Ovary (tissue), 9 donors: ENCODE measurements around the gene GAL3ST2. TPM values are rescaled to one million over a fixed set of nuclear protein-coding genes. Genes with fewer than 3 reads are reported as not detected.
"Not testable (repeated sequence)": the region's sequence is repeated elsewhere in the genome, so short reads cannot be mapped to it uniquely, and the experiment has no call there.

Source experiments
- DNase-seq, 5 donors: peaks; one replicate each; pipeline ENCODE4 v3.0.0-alpha.2; 2019 to 2020
- H3K27ac ChIP-seq, 2 donors: fragments of 200-600 bp; one replicate each; pipeline versions ENCODE4 v1.5.1 to v1.8.0; 2019 to 2022
- H3K27me3 ChIP-seq: fragments of 200-600 bp; one replicate; pipeline ENCODE4 v1.8.0; 2022
- H3K36me3 ChIP-seq: fragments of 200-600 bp; sonication (generic); one replicate; pipeline ENCODE4 v1.5.1; 2019
- H3K4me1 ChIP-seq: one replicate; pipeline ENCODE4 v1.8.1; 2013; ENCODE audit warnings: mild to moderate bottlenecking, moderate library complexity; ENCODE audit not compliant: insufficient read depth
- H3K4me3 ChIP-seq: fragments of 200-600 bp; sonication (generic); one replicate; pipeline ENCODE4 v1.5.1; 2017
- H3K9me3 ChIP-seq, 2 donors: fragments of 200-600 bp in 1 of 2; sonication (generic) in 1 of 2; one replicate each; pipeline versions ENCODE4 v1.5.1 to v1.8.1; 2013 to 2019; ENCODE audit warnings: mild to moderate bottlenecking in 1 of 2, moderate library complexity in 1 of 2
- EP300 ChIP-seq: sonication (generic); formaldehyde crosslinking; IDR thresholded peaks from one replicate; pipeline ENCODE4 v1.6.1; 2017; ENCODE audit warnings: antibody characterized with exemption
- POLR2A ChIP-seq: fragments of 450-650 bp; IDR thresholded peaks from one replicate; pipeline ENCODE4 v1.6.1; 2017; ENCODE audit warnings: antibody characterized with exemption, mild to moderate bottlenecking, moderate library complexity
- WGBS, 3 donors: extraction: QIAGEN DNeasy Blood & Tissue Kit in 1 of 3; methylation state at CpG; one replicate each; pipeline versions ENCODE4 v1.1.5 to v1.1.7; 2013 to 2017; 5-methylcytosine and 5-hydroxymethylcytosine counted together
- intact Hi-C, 4 donors: fragments of 100-400 bp; cut with DNase I; formaldehyde crosslinking; loops; one replicate each; pipeline versions ENCODE4 v1.11.0 to v1.15.1; 2022 to 2023
- polyA plus RNA-seq, 2 donors: library from polyadenylated mRNA; stranded (reverse); fragments of 200-250 nt in 1 of 2; fragments of 350-450 nt in 1 of 2; fragmentation: Illumina TruSeq in 1 of 2; extraction: RNeasy Lipid Tissue Mini Kit (QIAGEN cat#74804) in 1 of 2; gene quantifications; one replicate each; pipeline ENCODE4 v1.2.3, GENCODE V29; 2013 to 2014
- total RNA-seq, 7 donors: library from RNA; depleted of rRNA in 2 of 7; stranded (reverse); fragments of >200 nt in 2 of 7; fragmentation: NEBNext Ultra II Directional in 3 of 7; extraction: Animal tissue kit (Norgen Biotek cat#: 25700) in 3 of 7; gene quantifications; one replicate each; pipeline versions ENCODE4 v1.1.0 to v1.2.4, GENCODE V29; 2016 to 2023
- TF ChIP-seq, protein P1 (sequence below), 3 donors: fragments of 450-650 bp in 2 of 3; fragments of 200-600 bp in 1 of 3; IDR thresholded peaks; one replicate each; pipeline versions ENCODE4 v1.5.1 to v1.8.0; 2016 to 2022; ENCODE audit warnings: antibody characterized with exemption in 3 of 3, mild to moderate bottlenecking in 1 of 3
- donor health status: DM: no; HTN: no; CAD: no; lungs with moderate emphysema.
- donor health status: DM: no; HTN: no; CAD: no.
- donor health status: Bipolar disorder and iron deficiency.
- donor health status: DM: yes; HTN: yes; CAD: no.
- donor health status: DM: no; HTN: no; CAD: no.
- donor health status: DM: yes; HTN: yes; CAD: no.

GAL3ST2 gene
- total and polyA plus RNA-seq, 9 donors, result 0.05 to 4.3 (median 0.57) TPM; not detected in 3

DNA sequence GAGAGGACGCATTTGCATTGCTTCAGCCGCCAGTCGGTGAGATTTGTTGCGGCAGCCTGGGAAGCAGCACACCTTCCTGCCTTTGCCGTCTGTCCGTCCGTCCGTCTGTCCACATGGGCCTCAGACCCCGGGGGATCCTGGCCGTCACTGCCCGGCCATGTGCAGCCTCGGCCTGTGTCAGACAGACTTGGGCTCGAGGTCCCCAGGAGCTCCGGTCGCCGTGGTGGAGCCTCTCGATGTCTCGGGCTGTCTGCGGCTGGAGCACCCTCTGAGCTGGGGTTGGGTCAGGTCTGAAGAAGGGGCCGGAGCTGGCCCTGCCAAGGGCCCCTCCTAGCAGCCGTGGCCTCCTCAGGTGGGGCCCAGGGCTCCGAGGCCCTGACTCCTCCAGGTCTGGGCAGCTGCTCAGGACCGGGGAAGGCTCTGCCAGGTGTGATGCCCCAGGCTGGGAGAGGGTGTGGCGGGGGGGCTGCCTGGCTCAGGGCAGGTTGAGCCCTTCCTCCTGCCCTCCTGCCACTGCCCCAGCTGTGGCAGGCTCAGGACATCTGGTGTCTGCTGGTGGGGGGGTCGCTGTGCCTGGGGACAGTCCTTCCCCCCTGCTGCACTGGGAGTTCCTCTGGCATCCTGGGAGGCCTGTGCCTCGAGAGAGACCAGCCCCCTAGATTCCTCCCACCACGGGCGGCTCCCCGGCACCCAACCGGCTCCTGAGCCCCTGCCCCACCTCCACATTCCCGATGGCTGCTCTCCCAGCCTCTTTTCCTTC lies 44.2 kb downstream of the GAL3ST2 start:
- intact Hi-C loops, result no loop called here
- DNase-seq, result no peak
- 76 to 82% (median 77%) methylated on average over 29 to 31 of the region's 31 CpGs for WGBS, 3 donors
- Histone ChIP-seq H3K27me3 (no peaks in the 10 kb centered on the region), H3K36me3 (no peaks in the 10 kb centered on the region), H3K4me1 (no peaks in the 10 kb centered on the region), H3K27ac (no peak overlapping the region), H3K4me3 (no peak overlapping the region), H3K9me3 (no peaks in the 10 kb centered on the region)
- TF ChIP-seq POLR2A (no peak), EP300 (no peak)
- TF ChIP-seq, protein P1, sequence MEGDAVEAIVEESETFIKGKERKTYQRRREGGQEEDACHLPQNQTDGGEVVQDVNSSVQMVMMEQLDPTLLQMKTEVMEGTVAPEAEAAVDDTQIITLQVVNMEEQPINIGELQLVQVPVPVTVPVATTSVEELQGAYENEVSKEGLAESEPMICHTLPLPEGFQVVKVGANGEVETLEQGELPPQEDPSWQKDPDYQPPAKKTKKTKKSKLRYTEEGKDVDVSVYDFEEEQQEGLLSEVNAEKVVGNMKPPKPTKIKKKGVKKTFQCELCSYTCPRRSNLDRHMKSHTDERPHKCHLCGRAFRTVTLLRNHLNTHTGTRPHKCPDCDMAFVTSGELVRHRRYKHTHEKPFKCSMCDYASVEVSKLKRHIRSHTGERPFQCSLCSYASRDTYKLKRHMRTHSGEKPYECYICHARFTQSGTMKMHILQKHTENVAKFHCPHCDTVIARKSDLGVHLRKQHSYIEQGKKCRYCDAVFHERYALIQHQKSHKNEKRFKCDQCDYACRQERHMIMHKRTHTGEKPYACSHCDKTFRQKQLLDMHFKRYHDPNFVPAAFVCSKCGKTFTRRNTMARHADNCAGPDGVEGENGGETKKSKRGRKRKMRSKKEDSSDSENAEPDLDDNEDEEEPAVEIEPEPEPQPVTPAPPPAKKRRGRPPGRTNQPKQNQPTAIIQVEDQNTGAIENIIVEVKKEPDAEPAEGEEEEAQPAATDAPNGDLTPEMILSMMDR (IDR thresholded peaks at IDR 0.05), result no peak

GRCh38 chr2:241821460-241822263 lies 45.0 kb downstream of the GAL3ST2 start:
- WGBS, 3 donors, result 77 to 79% (median 78%) methylated on average over 28 of the region's 28 CpGs
- no peaks in the 10 kb centered on the region for H3K27me3 ChIP-seq
- H3K4me1 ChIP-seq, result no peaks in the 10 kb centered on the region
- TF ChIP-seq POLR2A (no peak), EP300 (no peak)
- TF ChIP-seq, protein P1 (IDR thresholded peaks at IDR 0.05), result no peak
- no peak for DNase-seq
- intact Hi-C loops, result no loop called here
- no peak overlapping the region for H3K4me3 ChIP-seq
- H3K36me3 ChIP-seq, result no peaks in the 10 kb centered on the region
- H3K27ac ChIP-seq, result no peak overlapping the region
- no peaks in the 10 kb centered on the region for H3K9me3 ChIP-seq

DNA sequence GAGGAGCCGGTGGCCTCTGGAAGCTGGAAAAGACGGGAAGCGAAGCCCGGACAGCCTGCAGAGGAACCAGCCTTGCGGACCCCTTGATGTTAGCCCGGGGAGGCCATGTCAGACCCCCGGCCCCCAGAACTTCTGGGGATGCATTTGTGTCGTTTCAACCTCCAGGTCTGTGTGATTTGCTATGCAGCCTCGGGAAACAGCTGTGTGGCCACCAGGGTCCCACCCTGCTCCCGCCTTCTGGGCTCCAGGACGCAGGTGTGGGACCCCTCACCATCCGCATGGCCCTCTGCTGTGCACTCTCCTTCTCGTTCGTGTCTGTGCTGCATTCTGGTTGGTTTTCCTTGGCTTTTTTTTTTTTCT lies 45.6 kb downstream of the GAL3ST2 start:
- no peak for TF ChIP-seq POLR2A
- no peak for TF ChIP-seq EP300
- TF ChIP-seq, protein P1 (IDR thresholded peaks at IDR 0.05), result no peak
- no peaks in the 10 kb centered on the region for H3K9me3 ChIP-seq
- no peaks in the 10 kb centered on the region for H3K4me1 ChIP-seq
- no peak for DNase-seq
- intact Hi-C loops, result no loop called here
- H3K36me3 ChIP-seq, result no peaks in the 10 kb centered on the region
- WGBS, 3 donors, result 67 to 70% (median 67%) methylated on average over 14 of the region's 14 CpGs
- H3K4me3 ChIP-seq, result no peak overlapping the region
- H3K27me3 ChIP-seq, result no peaks in the 10 kb centered on the region
- H3K27ac ChIP-seq, result no peak overlapping the region

DNA sequence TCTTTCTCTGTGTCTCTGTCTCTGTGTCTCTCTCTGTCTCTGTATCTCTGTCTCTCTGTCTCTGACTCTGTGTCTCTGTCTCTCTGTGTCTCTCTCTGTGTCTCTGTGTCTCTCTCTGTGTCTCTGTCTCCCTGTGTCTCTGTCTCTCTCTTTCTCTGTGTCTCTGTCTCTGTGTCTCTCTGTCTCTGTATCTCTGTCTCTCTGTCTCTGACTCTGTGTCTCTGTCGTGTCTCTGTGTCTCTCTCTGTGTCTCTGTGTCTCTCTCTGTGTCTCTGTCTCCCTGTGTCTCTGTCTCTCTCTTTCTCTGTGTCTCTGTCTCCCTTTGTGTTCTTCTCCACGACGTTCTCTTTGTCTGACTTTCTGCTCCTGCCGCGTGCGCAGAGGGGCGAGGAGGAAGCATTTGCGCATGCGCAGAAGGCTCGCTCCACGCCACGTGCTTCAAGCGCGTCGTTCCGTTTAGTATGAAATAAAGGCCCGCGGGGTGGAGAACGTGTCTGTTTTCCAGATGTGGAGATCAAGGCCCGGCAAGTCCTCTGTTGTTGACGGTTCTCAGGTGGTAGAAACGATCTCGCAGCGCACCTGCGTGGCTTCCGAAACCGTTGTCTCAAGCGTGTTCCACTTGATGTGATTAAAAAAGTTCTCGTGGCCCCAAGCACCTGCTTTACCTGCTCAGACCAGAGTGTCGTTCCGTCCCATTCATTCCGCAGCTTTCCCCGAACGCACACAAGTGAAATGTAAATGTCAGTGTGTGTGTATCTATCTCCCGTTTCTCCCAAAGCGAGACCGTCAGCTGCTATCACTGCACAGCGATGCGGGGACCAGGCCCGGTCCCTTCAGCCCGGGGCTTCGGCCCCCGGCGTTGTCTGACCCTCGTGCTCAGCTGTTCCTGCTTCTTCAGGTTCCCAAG lies 47.2 kb downstream of the GAL3ST2 start:
- intact Hi-C loops, H3K27ac ChIP-seq, DNase-seq, H3K9me3 ChIP-seq, H3K4me1 ChIP-seq, H3K36me3 ChIP-seq, H3K27me3 ChIP-seq, H3K4me3 ChIP-seq: not testable (repeated sequence)
- 86 to 87% (median 87%) methylated on average over 45 of the region's 45 CpGs for WGBS, 3 donors
